A549 (cell line): Measurements from ENCODE around the gene IL1RAP. TPM values are rescaled to one million over a fixed set of nuclear protein-coding genes. Genes with fewer than 3 reads are reported as not detected.

ENCODE experiments used
- ATAC-seq, 2 experiments: fragments of 200-7000 bp in 1 of 2; fragments of >200 bp in 1 of 2; cut with Nextera tagmentation in 1 of 2; cut with Tn5 transposase in 1 of 2; 3 replicates each; pipeline versions ENCODE4 v1.8.0 to v1.9.1; 2018 to 2020; ENCODE audit warnings: mild to moderate bottlenecking in 1 of 2, moderate library complexity in 1 of 2
- CTCF ChIA-PET: fragments of 300-600 bp; sonication (Branson Sonifier 250); formaldehyde crosslinking; extraction: SDS; loops from one replicate; lab custom pipeline; 2021; ENCODE audit warnings: antibody characterized with exemption, inconsistent platforms; lab: Yijun Ruan, JAX
- POLR2A ChIA-PET: fragments of 350-600 bp; formaldehyde crosslinking; extraction: SDS; loops from one replicate; lab custom pipeline; 2021; ENCODE audit warnings: antibody characterized with exemption, inconsistent platforms; lab: Yijun Ruan, JAX
- DNase-seq, 2 experiments: peaks; one replicate each; pipeline versions ENCODE4 v3.0.0 to v3.0.0-alpha.2; 2011 to 2016; ENCODE audit warnings: low read depth in 1 of 2, low spot score in 1 of 2
- FAIRE-seq: peaks from 2 replicates; lab custom pipeline; 2011; peaks lifted over from hg19 to GRCh38; lab: Jason Lieb, UNC
- H3K27ac ChIP-seq, 2 experiments: fragments of >200 bp; sonication (Bioruptor Twin); formaldehyde crosslinking; 3 replicates each; pipeline ENCODE4 v1.5.1; 2016 to 2017
- H3K4me1 ChIP-seq: fragments of >200 bp; sonication (Bioruptor Twin); formaldehyde crosslinking; 3 replicates; pipeline ENCODE4 v1.6.1; 2016
- H3K4me2 ChIP-seq: fragments of >200 bp; sonication (Bioruptor Twin); formaldehyde crosslinking; 3 replicates; pipeline ENCODE4 v1.6.1; 2016
- H3K4me3 ChIP-seq: fragments of >200 bp; sonication (Bioruptor Twin); formaldehyde crosslinking; 3 replicates; pipeline ENCODE4 v1.5.1; 2016
- H3K9me3 ChIP-seq: fragments of >200 bp; sonication (Bioruptor Twin); formaldehyde crosslinking; 3 replicates; pipeline ENCODE4 v1.6.1; 2016
- ATOH8 ChIP-seq: fragments of 250-450 bp; sonication (Bioruptor Pico); IDR thresholded peaks from 2 replicates; pipeline ENCODE4 v1.5.0; 2020; ENCODE audit warnings: low read depth, mild to moderate bottlenecking, moderate library complexity
- BCL3 ChIP-seq: fragments of >200 bp; sonication (Bioruptor Twin); formaldehyde crosslinking; IDR thresholded peaks from 3 replicates; pipeline ENCODE4 v1.6.1; 2016
- CHD2 ChIP-seq: fragments of 150-350 bp; IDR thresholded peaks from 2 replicates; pipeline ENCODE4 v1.6.1; 2014; ENCODE audit warnings: low read length; ENCODE audit not compliant: partially characterized antibody
- CHD4 ChIP-seq: fragments of 200-600 bp; sonication (generic); IDR thresholded peaks from 2 replicates; pipeline ENCODE4 v1.6.1; 2016; ENCODE audit warnings: antibody characterized with exemption, mild to moderate bottlenecking, borderline replicate concordance
- E2F6 ChIP-seq: IDR thresholded peaks from 2 replicates; pipeline ENCODE4 v1.6.1; 2012; ENCODE audit warnings: low read depth, borderline replicate concordance
- EHF ChIP-seq: fragments of 250-450 bp; sonication (Bioruptor Pico); IDR thresholded peaks from 2 replicates; pipeline ENCODE4 v1.5.0; 2020; ENCODE audit warnings: mild to moderate bottlenecking
- ELK1 ChIP-seq: fragments of 150-350 bp; IDR thresholded peaks from 2 replicates; pipeline ENCODE4 v1.6.1; 2014; ENCODE audit warnings: low read depth, mild to moderate bottlenecking, low read length
- ESRRA ChIP-seq: fragments of 150-350 bp; IDR thresholded peaks from 2 replicates; pipeline ENCODE4 v1.6.1; 2014; ENCODE audit warnings: mild to moderate bottlenecking, low read length, borderline replicate concordance
- FOSL2 ChIP-seq, 2 experiments: fragments of 450-650 bp in 1 of 2; fragments of >200 bp in 1 of 2; sonication (Bioruptor Twin) in 1 of 2; formaldehyde crosslinking; IDR thresholded peaks; 2 replicates each; pipeline versions ENCODE4 v1.5.0 to v1.6.1; 2016 to 2020; ENCODE audit warnings: mild to moderate bottlenecking in 1 of 2, moderate library complexity in 1 of 2
- FOXS1 ChIP-seq: fragments of 250-450 bp; sonication (Bioruptor Pico); IDR thresholded peaks from 2 replicates; pipeline ENCODE4 v1.5.0; 2020; ENCODE audit warnings: mild to moderate bottlenecking, moderate library complexity
- HDAC2 ChIP-seq: fragments of 200-600 bp; sonication (generic); IDR thresholded peaks from 2 replicates; pipeline ENCODE4 v1.6.1; 2016
- HEYL ChIP-seq: fragments of 250-450 bp; sonication (Bioruptor Pico); IDR thresholded peaks from 2 replicates; pipeline ENCODE4 v1.8.0; 2021; ENCODE audit warnings: mild to moderate bottlenecking, moderate library complexity
- HOXB13 ChIP-seq: fragments of 250-450 bp; sonication (Bioruptor Pico); IDR thresholded peaks from 2 replicates; pipeline ENCODE4 v1.5.0; 2020; ENCODE audit warnings: low read depth, mild to moderate bottlenecking, moderate library complexity
- HOXB5 ChIP-seq: fragments of 250-450 bp; sonication (Bioruptor Pico); IDR thresholded peaks from 2 replicates; pipeline ENCODE4 v1.5.0; 2020; ENCODE audit warnings: mild to moderate bottlenecking, moderate library complexity
- KDM1A ChIP-seq: fragments of 200-600 bp; sonication (generic); IDR thresholded peaks from 2 replicates; pipeline ENCODE4 v1.6.1; 2016; ENCODE audit warnings: low read depth, mild to moderate bottlenecking
- KDM5A ChIP-seq: fragments of 200-600 bp; sonication (generic); IDR thresholded peaks from 2 replicates; pipeline ENCODE4 v1.6.1; 2016; ENCODE audit warnings: antibody characterized with exemption, mild to moderate bottlenecking
- MAZ ChIP-seq: fragments of 150-350 bp; IDR thresholded peaks from 2 replicates; pipeline ENCODE4 v1.6.1; 2014; ENCODE audit warnings: antibody characterized with exemption, low read depth, low read length, borderline replicate concordance
- NFE2L2 ChIP-seq: fragments of 150-350 bp; conservative IDR thresholded peaks from 2 replicates; pipeline ENCODE4 v1.6.1; 2014; ENCODE audit warnings: low read length
- NR3C1 ChIP-seq: fragments of >200 bp; sonication (Bioruptor Twin); formaldehyde crosslinking; IDR thresholded peaks from 3 replicates; pipeline ENCODE4 v1.6.1; 2017
- PBX3 ChIP-seq: IDR thresholded peaks from 2 replicates; pipeline ENCODE4 v1.6.1; 2012
- PHF8 ChIP-seq: fragments of 200-600 bp; sonication (generic); IDR thresholded peaks from 2 replicates; pipeline ENCODE4 v1.6.1; 2016; ENCODE audit warnings: low read depth, mild to moderate bottlenecking, antibody characterized with exemption, moderate library complexity, borderline replicate concordance
- POLR2A ChIP-seq: IDR thresholded peaks from 2 replicates; pipeline ENCODE4 v1.6.1; 2012; ENCODE audit warnings: mild to moderate bottlenecking, low read length
- RAD21 ChIP-seq, 2 experiments: fragments of >200 bp in 1 of 2; sonication (Bioruptor Twin) in 1 of 2; formaldehyde crosslinking in 1 of 2; IDR thresholded peaks in 1 of 2; conservative IDR thresholded peaks in 1 of 2; 2 replicates in 1 of 2; 3 replicates in 1 of 2; pipeline ENCODE4 v1.6.1; 2012 to 2018; ENCODE audit warnings: inconsistent platforms in 1 of 2
- RCOR1 ChIP-seq: fragments of 150-350 bp; IDR thresholded peaks from 2 replicates; pipeline ENCODE4 v1.6.1; 2014; ENCODE audit warnings: antibody characterized with exemption, low read length, low read depth
- REST ChIP-seq: fragments of 200-600 bp; sonication (generic); IDR thresholded peaks from 2 replicates; pipeline ENCODE4 v1.6.1; 2016; ENCODE audit warnings: antibody characterized with exemption, mild to moderate bottlenecking, moderate library complexity
- SREBF2 ChIP-seq: fragments of 450-650 bp; IDR thresholded peaks from 2 replicates; pipeline ENCODE4 v1.6.1; 2014; ENCODE audit warnings: mild to moderate bottlenecking, moderate library complexity
- TFCP2L1 ChIP-seq: fragments of 250-450 bp; sonication (Bioruptor Pico); IDR thresholded peaks from 2 replicates; pipeline ENCODE4 v1.5.0; 2021; ENCODE audit warnings: mild to moderate bottlenecking
- ZNF302 ChIP-seq: fragments of 250-450 bp; sonication (Bioruptor Pico); IDR thresholded peaks from 2 replicates; pipeline ENCODE4 v1.9.0; 2021; ENCODE audit warnings: inconsistent platforms, mild to moderate bottlenecking, moderate library complexity
- ZSCAN20 ChIP-seq: fragments of 250-450 bp; sonication (Bioruptor Pico); IDR thresholded peaks from 2 replicates; pipeline ENCODE4 v1.8.0; 2022; ENCODE audit warnings: mild to moderate bottlenecking, moderate library complexity
- whole genome bisulfite sequencing: methylation state at CpG from one replicate; pipeline ENCODE4 v1.1.6; 2017; ENCODE audit errors: missing lambda C conversion rate; 5-methylcytosine and 5-hydroxymethylcytosine counted together
- polyA plus RNA-seq, 4 experiments: library from polyadenylated mRNA; depleted of rRNA in 3 of 4; stranded (reverse); fragments of >200 nt; fragmentation: RNase III in 1 of 4; extraction: RNeasy Plus Mini Kit Qiagen cat#74134 plus additional on column Dnase treatment in 1 of 4; gene quantifications; 2 replicates in 3 of 4; 3 replicates in 1 of 4; pipeline ENCODE4 v1.2.3, GENCODE V29; 2011 to 2017

IL1RAP gene
- polyA plus RNA-seq, 2 of the 4 experiments (the other 2 are of a cell fraction), result 3.9 to 18.5 TPM

- Histone ChIP-seq H3K4me3 (no peak overlapping the region), H3K4me2 (peak overlapping the region; percentile 41; the same call in 2 of the 3 replicates), H3K9me3 (no peaks in the 10 kb centered on the region), H3K27ac (no peak overlapping the region; a peak in 1 of 6 replicates), H3K4me1 (peaks cover 24% of the 10 kb centered on the region)
- FAIRE-seq (no peak), ATAC-seq (no peak), DNase-seq (no peak)
- TF ChIP-seq CHD2 (no peak), BCL3 (no peak), HEYL (no peak), ATOH8 (CRISPR knock-in tag) (no peak), TFCP2L1 (no peak), MAZ (no peak), KDM5A (no peak), ELK1 (no peak), EHF (CRISPR knock-in tag) (no peak), REST (no peak), FOXS1 (CRISPR knock-in tag) (no peak), HOXB5 (no peak), PBX3 (no peak), POLR2A (no peak), CHD4 (no peak), HDAC2 (no peak), NR3C1 (no peak), FOSL2 (IDR thresholded peaks at IDR 0.05) (no peak), FOSL2 (CRISPR knock-in tag; IDR thresholded peaks at IDR 0.05) (no peak)
- ChIA-PET POLR2A (interaction anchor here (0.7 kb wide), 1 partner anchor 193 kb away, joined by 3 read pairs; no protein-coding TSS in a partner anchor), CTCF (interaction anchor here (0.7 to 2.0 kb wide), 12 partner anchors 13 to 357 kb away, joined by 3 to 6 read pairs (median 3); partner anchors contain the start of gene IL1RAP)
Measured at GRCh38 chr3:190697502-190697830, 183.6 kb downstream of the IL1RAP start.

- no peaks in the 10 kb centered on the region for H3K9me3 ChIP-seq
- 37% methylated on average over 4 of the region's 4 CpGs for WGBS
- ATAC-seq (peak in 1 of 2 experiments; percentile 35; a peak in 2 of 6 replicates), FAIRE-seq (no peak), DNase-seq (no peak)
- POLR2A ChIA-PET, result no interaction called here
- H3K27ac ChIP-seq, result peak overlapping the region in 1 of 2 experiments; percentile 33; a peak in 1 of 6 replicates
- CTCF ChIA-PET, result interaction anchor here (1.2 to 2.0 kb wide), 8 partner anchors 107 to 354 kb away, joined by 3 to 7 read pairs (median 4); partner anchors contain the start of gene IL1RAP
- no peak overlapping the region for H3K4me3 ChIP-seq
- peaks cover 24% of the 10 kb centered on the region for H3K4me1 ChIP-seq
- H3K4me2 ChIP-seq, result peak overlapping the region; percentile 41; the same call in 2 of the 3 replicates
- no peak for TF ChIP-seq PHF8
- no peak for TF ChIP-seq NFE2L2
- no peak for TF ChIP-seq ZSCAN20 (CRISPR knock-in tag)
- TF ChIP-seq RCOR1, result no peak
- no peak for TF ChIP-seq BCL3
- no peak for TF ChIP-seq HOXB13
- no peak for TF ChIP-seq SREBF2
- TF ChIP-seq CHD4, result no peak
- TF ChIP-seq RAD21 (conservative IDR thresholded peaks at IDR 0.05 in 1 of 2, IDR thresholded peaks at IDR 0.05 in 1 of 2), result no peak
- TF ChIP-seq ZNF302, result no peak
- no peak for TF ChIP-seq E2F6
- TF ChIP-seq KDM1A, result no peak
- no peak for TF ChIP-seq ESRRA
- no peak for TF ChIP-seq EHF (CRISPR knock-in tag)
- TF ChIP-seq TFCP2L1, result no peak
Measured at GRCh38 chr3:190697901-190698300, 184.0 kb downstream of the IL1RAP start.
